HTERT RPE-1 (cell line): ENCODE measurements around the gene ATP9A.
"Not testable (repeated sequence)": the region's sequence is repeated elsewhere in the genome, so short reads cannot be mapped to it uniquely, and the experiment has no call there.

Source experiments
- in situ Hi-C: fragments of 300-500 bp; cut with MboI; formaldehyde crosslinking; loops from 4 replicates; pipeline ENCODE4 v1.14.3; 2020; ENCODE audit warnings: low sequenced_read_pairs

ATP9A gene

DNA sequence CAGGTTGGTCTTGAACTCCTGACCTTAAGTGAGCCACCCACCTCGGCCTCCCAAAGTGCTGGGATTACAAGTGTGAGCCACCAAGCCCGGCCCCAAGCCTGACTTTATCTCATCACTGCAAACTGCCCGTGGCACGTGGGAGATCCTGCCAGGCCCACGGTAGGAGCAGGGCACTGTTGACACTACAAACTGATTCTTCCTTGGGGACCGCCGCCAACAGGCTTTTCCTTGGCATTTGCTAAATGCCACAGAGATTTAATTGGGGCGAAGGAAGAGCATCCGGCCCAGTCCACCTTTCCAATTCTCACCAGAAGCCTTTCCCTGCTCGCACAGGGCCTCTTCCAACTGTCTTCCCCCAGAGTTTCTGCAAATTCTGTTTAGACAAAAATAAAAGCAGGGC, 11.0 kb downstream of the ATP9A start:
- in situ Hi-C loops, result no loop called here

DNA sequence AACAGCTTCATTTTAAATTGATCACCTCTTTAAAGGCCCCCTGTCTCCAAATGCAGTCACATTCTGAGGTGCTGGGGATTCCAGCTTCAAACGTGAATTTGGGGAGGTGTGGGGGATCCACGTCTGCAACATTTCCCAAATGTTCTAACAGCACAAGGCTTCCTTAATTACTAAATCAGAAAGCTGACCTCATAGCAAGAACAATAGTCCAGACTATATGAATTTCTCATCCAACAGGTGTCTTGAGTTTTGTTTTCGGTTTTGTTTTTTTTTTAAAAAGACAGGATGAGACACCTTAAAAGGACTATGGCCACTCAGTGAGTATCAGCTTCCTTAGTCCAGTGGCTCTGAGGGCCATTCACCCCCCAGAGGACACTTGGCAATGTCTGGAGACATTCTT, 11.5 kb downstream of the ATP9A start:
- in situ Hi-C loops, result no loop called here

DNA sequence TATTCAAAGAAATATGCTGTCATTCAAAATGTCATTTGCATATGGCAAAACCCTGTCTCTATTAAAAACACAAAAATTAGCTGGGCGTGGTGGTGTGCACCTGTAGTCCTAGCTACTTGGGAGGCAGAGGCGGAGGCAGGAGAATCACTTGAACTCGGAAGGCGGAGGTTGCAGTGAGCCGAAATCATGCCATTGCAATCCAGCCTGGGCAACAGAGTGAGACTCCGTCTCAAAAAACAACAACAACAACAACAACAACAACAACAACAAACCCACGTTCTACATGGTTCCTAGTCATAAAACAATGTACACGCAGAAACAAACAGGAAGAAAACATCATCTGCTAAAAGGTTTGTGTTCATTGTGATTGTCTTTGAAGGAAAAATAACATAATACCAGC, 15.0 kb downstream of the ATP9A start:
- in situ Hi-C loops, result not testable (repeated sequence)

DNA sequence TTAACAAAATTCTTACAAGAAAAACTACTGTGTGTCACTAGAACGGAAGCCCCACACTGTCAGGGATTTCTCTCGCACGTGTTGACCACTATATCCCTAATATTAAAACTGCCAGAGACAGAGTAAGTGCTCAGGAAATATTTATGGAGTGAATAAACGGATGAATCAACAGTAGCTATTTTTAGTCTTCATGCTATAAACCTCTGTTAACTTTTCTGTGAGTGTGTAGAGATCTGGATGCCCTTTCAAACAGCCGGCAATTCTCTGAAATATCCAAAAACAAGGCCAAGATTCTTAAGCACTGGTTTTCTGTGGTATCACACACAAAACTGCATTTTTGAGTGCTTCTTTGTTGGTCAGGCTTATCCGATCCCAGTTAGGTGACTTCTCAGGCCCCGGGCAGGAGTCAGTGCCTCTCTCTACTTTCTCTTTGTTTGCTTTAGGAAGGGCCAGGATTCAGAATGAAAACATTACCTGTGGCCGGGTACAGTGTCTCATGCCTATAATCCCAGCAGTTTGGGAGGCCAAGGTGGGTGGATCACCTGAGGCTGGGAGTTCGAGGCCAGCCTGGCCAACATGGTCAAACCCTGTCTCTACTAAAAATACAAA, 15.7 kb downstream of the ATP9A start:
- in situ Hi-C loops, result no loop called here

DNA sequence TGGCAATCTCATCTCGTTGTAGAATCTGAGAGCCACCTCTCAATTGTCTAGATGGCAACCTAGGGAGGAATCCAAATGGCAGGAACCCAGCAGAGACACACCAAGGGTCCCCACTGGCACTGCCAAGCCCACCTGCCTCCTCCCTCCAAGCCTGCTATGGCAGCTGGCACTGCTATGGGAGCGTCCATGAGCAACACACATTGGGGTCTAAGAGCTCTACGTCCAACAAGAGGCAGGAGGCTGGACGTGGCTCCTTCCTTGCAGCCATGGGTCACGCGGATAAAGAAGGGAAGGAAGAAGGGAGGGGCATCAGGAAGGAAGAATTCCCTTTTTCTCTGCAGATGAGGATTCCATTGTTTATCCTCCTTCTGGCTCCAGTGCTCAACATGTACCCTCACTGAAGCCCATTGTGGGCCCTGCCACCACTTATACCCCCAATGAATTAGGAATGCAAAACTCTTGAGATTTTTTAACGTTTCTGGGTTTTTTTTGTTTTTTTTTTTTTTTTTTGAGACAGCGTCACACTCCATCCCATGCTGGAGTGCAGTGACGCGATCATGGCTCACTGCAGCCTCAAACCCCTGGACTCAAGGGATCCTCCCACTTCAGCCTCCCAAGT, 17.3 kb downstream of the ATP9A start:
- in situ Hi-C loops, result no loop called here

DNA sequence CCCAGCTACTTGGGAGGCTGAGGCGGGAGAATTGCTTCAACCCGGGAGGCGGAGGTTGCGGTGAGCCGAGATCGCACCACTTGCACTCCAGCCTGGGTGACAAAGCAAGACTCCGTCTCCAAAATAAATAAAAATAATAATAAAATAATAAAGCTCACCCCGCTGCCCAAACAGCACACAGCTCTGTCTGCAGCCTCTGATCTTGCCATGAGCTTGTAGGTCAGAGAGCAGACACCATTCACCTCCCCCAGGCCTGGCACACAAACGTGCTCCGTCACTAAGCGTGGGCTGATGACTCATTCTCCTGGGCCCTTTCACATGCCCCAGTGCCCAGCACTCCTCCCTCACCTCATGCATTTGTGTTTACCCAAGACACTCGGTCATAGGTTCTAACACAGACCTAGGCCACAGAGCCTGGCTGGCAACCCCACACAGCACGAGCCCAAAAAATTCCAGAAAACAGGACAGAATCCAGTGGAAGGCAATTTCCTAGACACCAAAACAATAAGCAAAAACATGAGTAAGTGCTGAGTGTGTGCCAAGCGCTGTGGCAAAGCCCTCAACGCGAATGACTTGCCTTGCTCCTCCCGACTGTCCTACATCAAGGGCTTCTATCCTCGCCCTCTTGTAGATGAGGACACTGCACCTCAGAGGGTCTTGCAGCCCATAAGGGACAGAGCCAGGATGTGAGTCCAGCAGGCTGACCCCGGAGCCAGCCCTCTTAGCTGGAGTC, 18.0 kb downstream of the ATP9A start:
- in situ Hi-C loops, result no loop called here

DNA sequence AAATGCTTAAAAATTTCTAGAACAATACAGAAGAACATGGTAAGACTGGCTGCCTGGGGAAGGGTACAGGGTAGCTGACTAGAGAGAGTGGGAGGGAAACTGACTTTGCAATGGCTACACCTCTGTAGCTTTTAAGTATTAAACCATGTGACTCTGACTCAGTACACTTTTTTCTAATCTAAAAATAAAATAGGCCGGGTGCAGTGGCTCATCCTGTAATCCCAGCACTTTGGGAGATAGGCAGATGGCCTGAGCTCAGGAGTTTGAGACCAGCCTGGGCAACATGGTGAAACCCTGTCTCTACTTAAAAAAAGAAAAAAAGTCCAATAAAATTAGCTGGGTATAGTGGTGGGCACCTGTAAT, 18.5 kb downstream of the ATP9A start:
- in situ Hi-C loops, result no loop called here

DNA sequence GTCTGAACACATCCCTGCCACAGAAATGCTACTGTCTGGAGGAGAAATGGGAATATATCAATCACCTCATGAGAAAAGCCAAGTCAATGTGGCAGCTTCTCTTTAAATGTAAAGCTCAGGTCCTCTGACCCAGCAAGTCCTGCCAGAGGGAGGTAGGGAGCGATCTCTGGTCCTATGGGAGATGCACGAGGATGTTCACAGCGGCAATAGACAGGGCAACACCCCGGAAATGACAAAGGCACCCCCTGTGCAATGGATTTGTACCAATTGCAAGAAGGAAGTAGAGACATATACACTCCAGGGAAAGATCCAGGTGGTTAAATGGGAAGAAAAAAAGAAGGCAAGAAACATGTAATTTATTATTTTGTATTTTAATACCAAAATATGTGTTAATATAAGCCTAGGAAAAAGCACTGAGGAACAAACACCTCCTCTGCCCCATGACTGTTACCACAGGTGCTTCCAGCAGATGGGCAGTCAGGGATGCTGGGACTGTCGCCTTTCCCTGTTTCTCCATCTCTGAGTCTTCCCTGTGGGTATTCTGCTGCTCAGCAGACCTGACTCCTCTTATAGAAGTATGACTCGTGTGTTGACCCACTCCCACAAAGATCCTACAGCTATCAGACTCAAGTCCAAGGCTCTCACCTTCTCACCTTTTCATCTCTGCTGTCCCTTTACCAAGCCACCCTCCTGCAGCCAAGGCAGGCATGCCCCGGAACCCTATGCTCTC, 20.8 kb downstream of the ATP9A start:
- in situ Hi-C loops, result no loop called here

DNA sequence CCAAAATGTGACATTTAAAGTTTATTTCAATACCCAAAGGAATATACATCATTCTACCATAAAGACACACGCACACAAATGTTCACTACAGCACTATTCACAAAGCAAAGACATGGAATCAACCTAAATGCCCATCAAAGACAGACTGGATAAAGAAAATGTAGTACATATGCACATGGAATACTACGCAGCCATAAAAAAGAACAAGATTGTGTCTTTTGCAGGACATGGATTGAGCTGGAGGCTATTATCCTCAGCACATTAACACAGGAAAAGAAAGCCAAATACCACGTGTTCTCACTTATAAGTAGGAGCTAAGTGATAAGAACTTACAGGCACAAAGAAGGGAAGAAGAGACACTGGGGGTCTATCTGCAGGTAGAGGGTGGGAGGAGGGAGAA, 22.4 kb downstream of the ATP9A start:
- in situ Hi-C loops, result no loop called here

DNA sequence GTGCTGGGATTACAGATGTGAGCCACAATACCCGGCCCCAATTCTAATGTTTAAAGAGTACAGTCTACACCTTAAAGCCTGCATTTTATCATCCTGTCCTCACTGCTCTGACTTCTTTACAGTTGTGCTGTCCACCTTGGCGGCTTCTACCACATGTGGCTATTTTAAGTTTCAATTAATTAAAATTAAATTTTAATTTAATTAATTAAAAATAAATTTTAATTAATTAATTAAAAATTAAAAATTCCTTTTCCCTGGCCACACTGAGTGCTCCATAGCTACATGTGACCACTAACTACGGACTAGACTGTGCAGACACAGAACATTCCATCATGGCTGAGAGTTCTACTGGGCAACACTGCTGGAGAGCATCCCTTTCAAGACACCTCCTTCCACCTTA, 27.4 kb downstream of the ATP9A start:
- in situ Hi-C loops, result no loop called here

DNA sequence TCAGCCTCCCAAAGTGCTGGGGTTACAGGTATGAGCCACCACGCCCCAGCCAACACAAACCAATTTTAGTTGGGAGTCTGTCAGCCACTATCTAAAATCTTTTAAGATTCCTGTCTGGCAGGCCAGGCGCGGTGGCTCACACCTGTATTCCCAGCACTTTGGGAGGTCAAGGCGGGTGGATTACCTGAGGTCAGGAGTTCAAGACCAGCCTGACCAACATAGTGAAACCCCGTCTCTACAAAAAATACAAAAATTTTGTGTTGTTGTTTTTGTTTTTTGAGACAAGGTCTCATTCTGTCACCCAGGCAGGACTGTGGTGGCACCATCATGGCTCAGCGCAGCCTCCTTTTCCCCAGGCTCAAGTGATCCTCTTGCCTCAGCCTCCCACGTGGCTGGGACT, 27.9 kb downstream of the ATP9A start:
- in situ Hi-C loops, result not testable (repeated sequence)

DNA sequence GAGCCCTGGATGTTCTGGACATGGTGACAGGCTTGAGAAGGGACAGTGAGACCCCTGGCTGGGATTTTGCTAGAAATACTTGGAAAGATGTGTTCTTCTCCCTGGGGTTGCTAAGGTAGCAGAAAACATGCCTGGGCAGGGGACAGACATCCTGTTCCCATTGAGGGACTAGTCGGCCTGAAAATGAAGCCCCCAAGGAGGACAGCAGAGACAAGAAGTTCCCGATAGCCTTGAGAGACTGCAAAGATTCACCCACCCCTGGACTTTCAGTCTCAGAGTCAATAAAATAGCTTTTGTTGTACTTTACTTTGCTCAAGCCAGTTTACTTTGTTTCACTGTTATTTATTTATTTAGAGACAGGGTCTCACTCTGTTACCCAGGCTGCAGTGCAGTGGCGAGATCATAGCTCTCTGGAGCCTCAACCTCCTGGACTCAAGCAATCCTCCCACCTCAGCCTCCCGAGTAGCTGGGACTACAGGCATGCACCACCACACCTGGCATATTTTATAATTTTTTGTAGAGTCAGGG, 28.4 kb downstream of the ATP9A start:
- in situ Hi-C loops, result no loop called here

DNA sequence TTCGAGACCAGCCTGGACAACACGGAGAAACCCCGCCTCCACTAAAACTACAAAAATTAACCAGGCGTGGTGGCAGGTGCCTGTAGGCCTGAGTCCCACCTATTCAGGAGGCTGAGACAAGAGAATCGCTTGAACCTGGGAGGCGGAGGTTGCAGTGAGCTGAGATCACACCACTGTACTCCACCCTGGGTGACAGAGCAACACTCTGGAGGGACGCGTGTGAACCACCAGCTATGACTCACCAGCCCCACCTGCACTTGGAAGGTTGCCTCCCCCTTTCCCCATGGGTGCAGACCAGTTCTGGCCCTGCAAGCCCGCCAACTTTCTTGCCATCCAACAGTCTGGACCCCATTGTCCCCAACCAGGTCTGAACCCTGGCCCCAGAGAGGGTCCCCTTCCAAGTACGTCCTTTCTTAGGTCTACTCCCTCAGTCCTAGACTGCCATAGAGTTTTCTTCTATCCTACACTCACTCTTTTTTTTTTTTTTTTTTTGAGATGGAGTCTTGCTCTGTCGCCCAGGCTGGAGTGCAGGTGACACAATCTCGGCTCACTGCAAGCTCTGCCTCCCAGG, 29.2 kb downstream of the ATP9A start:
- in situ Hi-C loops, result no loop called here

DNA sequence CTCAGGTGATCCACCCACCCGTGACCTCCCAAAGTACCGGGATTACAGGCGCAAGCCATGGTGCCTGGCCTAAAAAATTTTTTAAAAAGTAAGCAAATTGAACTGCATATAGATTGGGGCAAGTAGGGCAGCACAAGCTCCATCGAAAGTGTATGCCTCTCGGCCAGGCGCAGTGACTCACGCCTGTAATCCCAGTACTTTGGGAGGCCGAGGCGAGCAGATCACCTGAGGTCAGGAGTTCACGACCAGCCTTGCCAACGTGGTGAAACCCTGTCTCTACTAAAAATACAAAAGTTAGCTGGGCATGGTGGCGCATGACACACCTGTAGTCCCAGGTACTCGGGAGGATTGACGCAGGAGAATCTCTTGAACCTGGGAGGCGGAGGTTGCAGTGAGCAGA, 29.9 kb downstream of the ATP9A start:
- in situ Hi-C loops, result not testable (repeated sequence)

DNA sequence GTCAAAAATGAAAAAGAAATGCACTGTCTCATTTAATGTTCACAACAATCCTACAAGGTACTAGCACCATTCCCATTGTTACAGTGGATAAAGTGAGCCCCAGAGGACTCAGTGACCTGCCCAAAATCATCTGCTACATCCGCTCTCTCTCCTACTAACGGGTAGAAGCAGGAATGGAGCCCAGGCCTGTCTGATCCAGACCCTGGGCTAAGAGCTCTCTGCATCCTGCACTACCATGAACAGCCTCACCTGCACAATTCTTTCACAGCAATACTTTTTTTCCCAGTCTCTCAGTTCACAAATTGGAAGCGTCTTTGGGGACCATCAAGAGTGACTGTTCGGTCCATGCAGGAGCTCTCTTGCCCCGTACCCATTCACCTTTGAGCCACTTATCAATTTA, 31.2 kb downstream of the ATP9A start:
- in situ Hi-C loops, result no loop called here

DNA sequence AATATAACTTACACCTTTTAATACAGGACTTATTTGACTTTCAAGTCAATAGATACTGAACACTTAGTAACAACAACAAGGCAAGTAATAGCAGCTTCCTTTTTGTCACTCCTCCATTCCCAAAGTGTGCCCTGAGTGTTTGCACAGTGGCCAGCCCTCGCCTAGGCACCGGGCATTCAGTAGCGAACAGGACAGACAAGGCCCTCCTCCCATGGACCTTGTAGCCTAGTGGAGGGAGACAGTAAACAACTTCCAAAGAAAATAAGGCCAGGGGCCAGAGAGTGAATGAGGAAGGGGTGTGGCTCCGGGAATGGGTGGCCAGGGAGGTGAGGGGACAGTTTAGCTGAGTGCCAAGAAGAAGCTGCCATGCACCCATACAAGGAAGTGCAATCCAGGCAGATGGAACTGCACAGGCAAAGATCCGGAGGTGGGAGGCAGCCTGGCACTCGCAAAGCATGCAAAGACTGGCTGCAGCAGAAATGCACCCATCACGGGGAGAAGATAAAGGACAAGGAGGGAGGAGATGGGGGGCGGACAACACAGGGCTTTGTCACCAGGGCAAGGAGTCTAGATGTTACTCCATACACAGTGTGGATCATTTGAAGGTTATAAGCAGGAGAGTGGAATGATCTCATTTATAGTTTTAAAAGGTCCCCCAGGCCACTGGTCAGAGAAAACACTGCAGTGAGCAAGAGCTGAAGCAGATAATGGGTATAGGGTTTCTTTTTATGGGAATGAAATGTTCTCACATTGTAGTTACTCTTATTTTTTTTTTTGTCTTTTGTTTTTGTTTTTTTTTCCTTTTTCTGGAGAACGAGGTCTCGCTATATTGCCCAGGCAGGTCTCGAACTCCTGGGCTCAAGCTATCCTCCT, 32.2 kb downstream of the ATP9A start:
- in situ Hi-C loops, result no loop called here

DNA sequence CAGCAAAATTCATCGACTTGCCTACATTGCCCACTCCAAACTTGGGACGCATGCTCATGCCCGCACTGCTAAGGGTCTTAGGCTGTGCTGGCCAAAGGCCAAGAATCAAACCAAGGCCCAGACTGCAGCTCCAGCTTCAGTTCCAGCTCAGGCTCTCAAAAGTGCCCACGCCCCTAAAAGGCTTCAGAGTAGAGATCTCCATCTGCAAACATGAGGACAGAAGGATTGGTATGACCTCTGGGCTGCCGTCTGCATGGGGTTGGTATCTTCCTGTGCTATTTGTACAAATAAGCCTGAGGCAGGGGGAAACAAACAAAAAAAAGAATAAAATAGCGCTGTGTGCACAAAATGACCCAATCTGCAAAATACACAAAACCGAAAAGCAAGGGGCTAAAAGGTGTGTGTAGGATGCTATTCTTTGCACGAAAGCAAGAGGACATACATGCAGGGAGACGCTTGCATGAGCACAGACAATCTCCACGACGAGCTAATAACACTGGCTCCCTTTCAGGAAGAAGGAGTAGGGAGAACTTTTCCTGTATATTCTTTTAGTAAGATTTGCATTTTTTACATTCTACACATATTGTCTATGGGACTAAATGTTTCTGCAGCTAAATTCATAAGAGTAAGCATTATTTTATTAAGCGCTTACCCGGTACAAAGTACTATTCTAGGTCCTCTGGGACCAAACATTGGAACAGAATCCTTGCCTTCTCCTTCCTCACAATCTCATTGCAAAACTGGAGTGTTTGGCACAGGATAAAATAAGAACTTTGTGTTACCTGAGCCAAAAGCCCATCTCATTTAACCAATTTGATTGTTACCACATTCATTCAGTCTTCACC, 33.1 kb downstream of the ATP9A start:
- in situ Hi-C loops, result no loop called here

DNA sequence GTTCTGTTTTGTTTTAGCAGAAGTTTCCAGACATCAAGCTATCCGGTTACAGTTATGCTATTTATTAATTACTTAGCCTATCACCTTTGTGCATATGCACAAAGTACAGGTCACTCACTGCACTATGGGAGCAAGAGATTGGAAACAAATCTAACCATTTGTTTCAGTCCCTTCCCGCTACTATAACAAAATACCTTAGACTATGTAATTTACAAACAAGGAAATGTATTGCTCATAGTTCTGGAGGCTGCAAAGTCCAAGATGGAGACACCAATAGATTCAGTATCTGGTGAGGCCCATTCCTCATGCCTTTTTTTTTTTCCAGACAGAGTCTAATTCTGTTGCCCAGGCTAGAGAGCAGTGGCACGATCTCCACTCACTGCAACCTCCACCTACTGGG, 35.1 kb downstream of the ATP9A start:
- in situ Hi-C loops, result no loop called here

DNA sequence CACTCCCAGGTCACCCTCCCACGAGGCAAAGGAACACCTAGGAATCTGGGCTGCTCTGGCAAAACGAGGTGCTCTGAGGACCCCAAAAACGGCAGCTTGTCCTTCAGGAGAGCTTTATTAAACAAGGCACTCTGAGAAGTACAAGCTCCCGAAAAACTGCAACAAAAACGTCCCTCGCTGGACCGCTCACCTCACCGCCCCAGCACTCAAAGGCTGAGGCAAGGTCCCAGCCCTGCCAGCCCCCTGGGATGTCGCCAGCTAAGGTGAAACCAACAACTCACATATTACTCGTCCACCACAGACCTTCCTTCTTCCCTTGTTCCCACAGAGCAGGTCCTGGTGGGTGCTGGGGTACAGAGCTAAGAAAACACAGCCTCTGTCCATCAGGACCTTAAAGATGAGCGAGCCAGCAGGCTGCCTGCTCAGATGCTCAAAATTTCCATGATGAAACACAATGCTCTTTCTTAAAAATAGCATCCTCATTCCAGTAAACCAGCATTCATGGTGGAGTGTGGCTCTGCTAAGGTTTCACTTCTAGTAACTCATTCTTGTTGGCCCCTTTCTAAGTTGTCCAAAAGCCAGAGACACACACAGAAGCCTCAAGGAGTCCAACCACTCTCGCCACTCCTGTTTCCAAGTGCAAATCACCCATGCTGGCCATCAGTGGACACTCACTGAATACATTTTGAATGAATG, 35.9 kb downstream of the ATP9A start:
- in situ Hi-C loops, result no loop called here
